Measurements from ENCODE around the gene STPG2. TPM values are rescaled to one million over a fixed set of nuclear protein-coding genes. Genes with fewer than 3 reads are reported as not detected.

Gene STPG2
- total RNA-seq, 1 donor from 2014 or later: 0.99 TPM

- no peak overlapping the region for H3K4me3 Mint-ChIP-seq
- Histone ChIP-seq H2AFZ (replicated peaks) (no peak overlapping the region), H3K27ac (no peak overlapping the region), H3K9ac (no peak overlapping the region), H3K27me3 (no peaks in the 10 kb centered on the region), H3K4me3 (no peak overlapping the region), H3F3A (ENCODE audit: low read depth) (no peaks in the 10 kb centered on the region), H3K4me1 (no peaks in the 10 kb centered on the region), H3K79me2 (ENCODE audit: low read depth) (no peaks in the 10 kb centered on the region), H3K9me3 (ENCODE audit: low read depth) (no peaks in the 10 kb centered on the region), H4K20me1 (ENCODE audit: low read depth) (no peaks in the 10 kb centered on the region), H3K36me3 (no peaks in the 10 kb centered on the region), H3K4me2 (no peak overlapping the region)
- TF ChIP-seq CTCF (IDR thresholded peaks at IDR 0.05) (no peak), EZH2phosphoT487 (IDR thresholded peaks at IDR 0.05) (no peak), EZH2 (IDR thresholded peaks at IDR 0.05) (no peak)
- H3K36me3 Mint-ChIP-seq: no peaks in the 10 kb centered on the region
- H3K27ac Mint-ChIP-seq: no peak overlapping the region
- no peak for DNase-seq (ENCODE audit: low spot score)
- H3K4me1 Mint-ChIP-seq: no peaks in the 10 kb centered on the region
- H3K27me3 Mint-ChIP-seq (ENCODE audit: insufficient read depth, low read depth): peaks cover 2% of the 10 kb centered on the region
- H3K9me3 Mint-ChIP-seq: peaks cover 5% of the 10 kb centered on the region
Observed at GRCh38 chr4:97665553-97665952, 477.7 kb downstream of the STPG2 start.

DNA sequence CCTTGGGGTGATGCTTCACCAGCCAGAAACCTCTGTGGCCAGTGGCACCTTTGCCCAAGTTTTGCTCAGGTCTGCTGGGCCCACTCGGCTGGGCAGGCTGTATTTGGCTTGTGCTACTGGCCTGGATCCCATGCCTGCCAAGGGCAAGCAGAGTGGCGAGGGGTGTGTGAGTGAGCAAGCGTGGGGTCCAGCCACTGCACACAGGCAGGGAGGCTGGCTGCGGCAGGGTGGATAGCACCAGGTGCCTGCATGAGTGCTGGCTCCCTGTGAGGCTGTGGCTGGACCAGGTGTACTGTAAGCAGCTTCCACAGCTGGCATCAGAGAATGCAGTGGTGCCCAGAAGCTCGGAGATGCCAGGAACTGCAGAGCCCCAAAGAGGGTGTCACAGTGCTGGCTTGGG is 478.5 kb downstream of the STPG2 start:
- Histone ChIP-seq H3K4me2 (no peak overlapping the region), H3K9me3 (ENCODE audit: low read depth) (no peaks in the 10 kb centered on the region), H3K27me3 (no peaks in the 10 kb centered on the region), H3K36me3 (no peaks in the 10 kb centered on the region), H4K20me1 (ENCODE audit: low read depth) (no peaks in the 10 kb centered on the region), H3K79me2 (ENCODE audit: low read depth) (no peaks in the 10 kb centered on the region), H3F3A (ENCODE audit: low read depth) (no peaks in the 10 kb centered on the region), H3K9ac (no peak overlapping the region), H2AFZ (replicated peaks) (no peak overlapping the region), H3K27ac (no peak overlapping the region), H3K4me3 (no peak overlapping the region), H3K4me1 (no peaks in the 10 kb centered on the region)
- Mint-ChIP-seq H3K36me3 (no peaks in the 10 kb centered on the region), H3K27me3 (ENCODE audit: insufficient read depth, low read depth) (peaks cover 2% of the 10 kb centered on the region), H3K27ac (no peak overlapping the region), H3K4me3 (no peak overlapping the region), H3K4me1 (no peaks in the 10 kb centered on the region), H3K9me3 (peaks cover 5% of the 10 kb centered on the region)
- DNase-seq (ENCODE audit: low spot score): no peak
- TF ChIP-seq EZH2phosphoT487 (IDR thresholded peaks at IDR 0.05): no peak
- no peak for TF ChIP-seq CTCF (IDR thresholded peaks at IDR 0.05)
- TF ChIP-seq EZH2 (IDR thresholded peaks at IDR 0.05): no peak

DNA sequence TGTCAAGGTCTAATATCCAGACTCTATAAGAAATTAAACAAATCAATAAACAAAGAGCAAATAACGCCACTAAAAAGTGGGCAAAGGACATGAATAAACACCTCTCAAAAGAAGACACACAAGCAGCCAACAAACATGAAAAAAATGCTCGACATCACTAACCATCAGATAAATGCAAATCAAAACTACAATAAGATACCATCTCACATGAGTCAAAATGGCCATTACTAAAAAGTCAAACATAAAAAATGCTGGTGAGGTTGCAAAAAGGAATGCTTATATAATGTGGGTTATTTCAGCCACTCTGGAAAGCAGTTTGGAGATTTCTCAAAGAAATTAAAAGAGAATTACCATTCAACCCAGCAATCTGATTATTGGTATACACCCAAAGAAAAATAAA is 481.1 kb downstream of the STPG2 start:
- TF ChIP-seq EZH2phosphoT487 (IDR thresholded peaks at IDR 0.05) (no peak), CTCF (IDR thresholded peaks at IDR 0.05) (no peak), EZH2 (IDR thresholded peaks at IDR 0.05) (no peak)
- Histone ChIP-seq H3K9ac (no peak overlapping the region), H3K4me2 (no peak overlapping the region), H3F3A (ENCODE audit: low read depth) (no peaks in the 10 kb centered on the region), H3K4me1 (no peaks in the 10 kb centered on the region), H3K27ac (no peak overlapping the region), H4K20me1 (ENCODE audit: low read depth) (no peaks in the 10 kb centered on the region), H3K36me3 (no peaks in the 10 kb centered on the region), H2AFZ (replicated peaks) (no peak overlapping the region), H3K27me3 (no peaks in the 10 kb centered on the region), H3K79me2 (ENCODE audit: low read depth) (no peaks in the 10 kb centered on the region), H3K9me3 (ENCODE audit: low read depth) (no peaks in the 10 kb centered on the region), H3K4me3 (no peak overlapping the region)
- H3K36me3 Mint-ChIP-seq: no peaks in the 10 kb centered on the region
- no peaks in the 10 kb centered on the region for H3K4me1 Mint-ChIP-seq
- no peak for DNase-seq (ENCODE audit: low spot score)
- peaks cover 4% of the 10 kb centered on the region for H3K27me3 Mint-ChIP-seq (ENCODE audit: insufficient read depth, low read depth)
- H3K27ac Mint-ChIP-seq: no peak overlapping the region
- H3K4me3 Mint-ChIP-seq: no peak overlapping the region
- peaks cover 5% of the 10 kb centered on the region for H3K9me3 Mint-ChIP-seq
